Activated gamma-delta T cell (primary cell): Measurements from ENCODE around the gene SH3TC2.

ENCODE experiments used
- DNase-seq: peaks from one replicate; lab custom pipeline; 2025; lab: John Stamatoyannopoulos, UW

The SH3TC2 gene

GRCh38 chr5:148999741-149000140 is 63.1 kb downstream of the SH3TC2 start:
- no peak for DNase-seq

GRCh38 chr5:148998174-148998797 is 64.6 kb downstream of the SH3TC2 start:
- no peak for DNase-seq

DNA sequence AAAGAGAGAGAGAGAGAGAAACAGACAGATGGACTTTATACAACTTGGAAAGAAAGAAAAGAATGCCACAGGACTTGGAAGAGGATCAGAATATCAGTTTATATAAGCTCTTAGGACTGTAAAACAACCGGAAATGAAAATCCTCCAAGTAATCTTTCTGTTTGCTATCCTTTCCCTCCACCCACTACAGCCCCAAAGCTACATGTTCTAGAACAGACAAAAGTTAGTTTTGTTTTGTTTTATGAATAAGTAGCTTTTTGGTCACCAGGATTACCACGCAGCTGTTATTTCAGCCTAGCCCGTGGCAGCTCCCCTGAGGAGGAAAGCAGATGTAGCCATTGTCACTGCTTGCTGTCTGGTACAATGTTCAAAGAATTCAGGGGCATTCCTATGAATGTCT is 66.6 kb downstream of the SH3TC2 start:
- no peak for DNase-seq

- DNase-seq, result no peak
Measured at GRCh38 chr5:148995791-148996190, 67.1 kb downstream of the SH3TC2 start.

- DNase-seq, result no peak
Measured at GRCh38 chr5:148993283-148993936, 69.5 kb downstream of the SH3TC2 start.

- DNase-seq, result no peak
Measured at GRCh38 chr5:148992265-148992664, 70.6 kb downstream of the SH3TC2 start.

GRCh38 chr5:148991566-148991965 is 71.3 kb downstream of the SH3TC2 start:
- no peak for DNase-seq

- DNase-seq, result no peak
Measured at GRCh38 chr5:148990817-148991216, 72.0 kb downstream of the SH3TC2 start.

GRCh38 chr5:148989567-148989966 is 73.3 kb downstream of the SH3TC2 start:
- DNase-seq, result no peak

DNA sequence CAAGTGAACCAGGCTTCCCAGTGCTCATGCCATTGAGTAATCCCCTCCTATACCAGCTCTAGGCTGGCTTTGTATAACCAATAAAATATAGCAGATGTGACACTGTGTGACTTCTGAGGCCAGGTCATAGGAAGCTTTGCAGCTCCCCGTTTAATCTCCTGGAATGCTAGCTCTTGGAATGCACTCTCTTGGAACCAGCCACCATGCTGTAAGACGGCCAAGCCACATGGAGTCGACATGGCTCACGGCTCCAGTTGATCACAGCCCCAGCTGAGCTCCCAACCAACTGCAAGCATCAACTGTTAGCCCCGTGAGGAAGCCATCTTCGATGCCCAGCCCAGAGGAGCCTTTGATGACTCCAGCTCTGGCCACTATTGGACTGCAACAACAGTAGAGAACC is 74.5 kb downstream of the SH3TC2 start:
- DNase-seq, result no peak

GRCh38 chr5:148986636-148987035 is 76.2 kb downstream of the SH3TC2 start:
- DNase-seq, result no peak

GRCh38 chr5:148984345-148984744 is 78.5 kb downstream of the SH3TC2 start:
- DNase-seq, result no peak

GRCh38 chr5:148981353-148981752 is 81.5 kb downstream of the SH3TC2 start:
- no peak for DNase-seq

DNA sequence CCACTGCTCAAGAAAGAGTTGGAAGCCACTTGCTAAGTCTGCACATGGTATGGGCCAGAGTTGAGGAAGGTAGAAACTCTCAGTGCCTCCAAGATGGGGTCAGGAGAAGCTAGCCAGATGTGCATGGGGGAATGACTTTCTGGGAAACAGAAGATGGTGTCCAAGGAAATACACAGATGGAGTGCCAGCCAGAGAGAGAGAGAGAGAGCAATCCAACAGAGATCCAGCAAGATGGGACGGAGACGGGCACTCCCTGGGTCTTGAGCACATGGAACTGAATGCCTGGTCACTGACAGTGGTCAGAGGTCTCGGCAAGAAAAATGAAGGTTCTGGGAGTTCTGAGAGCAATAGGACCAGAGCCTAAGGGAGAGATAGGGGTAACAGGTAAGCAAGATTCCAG is 82.1 kb downstream of the SH3TC2 start:
- no peak for DNase-seq

DNA sequence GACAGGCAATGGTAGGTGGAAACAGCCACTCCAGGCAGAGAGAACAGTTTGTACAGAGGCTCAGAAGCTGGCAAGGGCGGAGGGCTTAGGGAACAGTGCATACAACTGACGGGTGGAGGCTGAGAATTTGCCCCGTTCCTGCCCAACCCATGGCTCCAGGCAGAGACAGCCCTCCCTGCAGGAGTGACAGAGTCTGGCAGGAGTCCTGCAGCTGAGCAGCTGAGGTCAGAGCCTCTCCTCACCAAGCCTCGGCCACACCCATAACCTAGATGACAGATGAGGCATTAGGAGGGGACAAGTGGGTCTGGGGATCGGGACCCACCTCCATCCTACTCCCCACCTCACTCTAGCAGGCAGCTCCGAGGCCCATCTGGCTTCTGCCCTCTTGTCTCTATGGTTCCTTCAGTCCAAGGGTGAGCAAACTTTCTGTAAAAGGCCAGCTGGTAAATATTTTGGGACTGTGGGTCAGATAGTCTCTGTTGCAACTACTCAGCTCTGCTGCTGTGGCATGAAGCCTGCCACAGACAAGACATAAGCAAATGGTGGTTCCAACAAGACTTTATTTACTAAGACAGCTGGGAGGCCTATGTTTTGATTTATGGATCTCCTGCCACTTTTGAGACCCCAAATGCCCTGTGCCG is 83.7 kb downstream of the SH3TC2 start:
- DNase-seq, result no peak

DNA sequence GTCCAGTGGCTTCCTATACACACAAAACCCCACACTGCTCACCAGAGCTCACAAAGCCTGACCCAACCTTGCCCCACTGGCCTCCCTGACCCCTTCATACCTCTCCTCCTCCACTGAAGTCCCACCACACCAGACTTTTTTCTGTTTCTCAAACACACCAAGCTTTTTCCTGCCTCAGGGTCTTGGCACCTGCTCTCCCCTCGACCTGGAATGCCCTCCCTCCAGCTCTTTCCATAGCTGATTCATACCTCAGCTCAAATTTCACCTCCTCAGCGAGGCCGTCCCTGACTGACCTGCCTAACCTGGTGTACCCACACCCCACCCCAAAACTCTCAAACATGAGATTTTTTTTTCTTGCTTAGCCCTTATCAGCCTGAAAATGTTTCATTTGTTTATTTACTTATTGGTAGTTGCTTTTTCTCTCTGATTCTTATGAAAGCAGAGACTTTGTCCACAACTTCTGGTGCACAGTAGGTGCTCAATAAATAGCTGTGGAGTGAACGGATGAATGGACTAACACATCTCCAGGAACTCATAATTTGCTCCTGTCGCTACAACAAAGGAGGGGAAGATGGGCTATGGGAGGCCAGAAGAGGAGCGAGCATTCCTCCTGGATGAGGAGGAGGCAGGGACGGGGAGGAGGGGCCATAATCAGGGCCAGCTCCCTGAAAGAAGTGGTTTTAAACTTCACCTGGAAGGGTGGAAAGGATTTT is 84.3 kb downstream of the SH3TC2 start:
- DNase-seq, result no peak

DNA sequence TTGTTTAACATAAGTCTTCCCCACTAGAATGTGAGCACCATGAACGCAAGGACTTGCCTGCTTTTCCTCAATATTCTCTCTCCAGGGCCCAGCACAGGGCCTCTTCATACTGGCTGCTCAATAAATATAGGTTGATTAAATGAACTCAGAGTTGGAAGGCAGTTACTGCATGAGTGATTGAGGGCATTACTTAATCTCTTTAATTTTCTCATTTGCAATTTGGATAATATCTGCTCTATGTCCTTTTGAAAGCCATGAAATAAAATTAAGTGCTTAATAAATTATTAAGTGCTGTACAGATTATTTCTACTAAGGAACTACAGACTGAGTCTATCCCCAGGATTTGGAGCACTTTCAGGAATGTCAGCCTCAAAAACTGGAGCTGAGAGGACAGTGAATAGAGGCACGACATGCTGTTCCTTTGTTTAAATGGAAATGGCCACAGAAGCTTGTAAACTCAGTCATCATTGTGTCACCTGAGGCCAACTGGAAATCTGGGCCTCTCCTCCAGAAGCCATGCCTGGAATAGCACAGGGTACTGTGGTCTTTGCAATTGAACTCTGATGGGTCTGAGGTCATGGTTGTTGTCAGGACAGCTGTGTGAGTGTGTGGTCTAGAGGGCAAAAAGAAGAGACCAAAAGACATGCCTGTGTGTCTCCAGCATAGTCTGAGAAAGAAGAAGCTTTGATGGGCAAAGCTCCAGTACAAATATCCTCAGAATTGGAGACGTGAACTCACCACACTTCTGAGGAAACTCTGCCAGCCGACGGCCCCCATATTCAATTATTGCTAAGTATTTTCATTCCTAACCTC is 86.1 kb downstream of the SH3TC2 start:
- no peak for DNase-seq

GRCh38 chr5:148974642-148975327 is 88.1 kb downstream of the SH3TC2 start:
- no peak for DNase-seq

GRCh38 chr5:148973455-148973854 is 89.4 kb downstream of the SH3TC2 start:
- DNase-seq, result no peak

DNA sequence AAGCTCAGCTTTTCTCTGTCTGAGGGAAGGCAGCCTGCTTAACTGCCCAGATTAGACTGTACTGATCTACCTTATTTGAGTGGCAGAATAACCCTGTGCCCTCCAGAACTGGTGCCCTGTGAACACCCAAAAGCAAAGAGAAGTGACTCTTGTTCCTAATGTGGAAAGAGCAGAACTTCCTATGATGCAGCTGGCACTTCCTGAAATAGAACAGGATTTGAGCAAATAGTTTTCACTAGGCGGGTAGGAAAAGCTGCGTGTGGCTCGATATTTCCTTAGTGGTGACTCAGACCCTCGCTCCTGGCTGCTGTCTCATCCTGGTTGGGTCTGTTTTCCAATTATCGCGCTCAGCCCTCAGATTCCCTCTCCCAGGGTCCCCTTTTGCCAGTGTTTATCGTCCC is 89.9 kb downstream of the SH3TC2 start:
- DNase-seq, result no peak

- DNase-seq, result no peak
Measured at GRCh38 chr5:148972396-148972795, 90.5 kb downstream of the SH3TC2 start.
